HG03460 (cell line): Measurements from ENCODE around the gene ITGA11.
A peak's percentile ranks its signal among the peaks of the same experiment; 100 is the strongest.
"Not testable (repeated sequence)": the region's sequence is repeated elsewhere in the genome, so short reads cannot be mapped to it uniquely, and the experiment has no call there.

Experiments
- ATAC-seq: cut with Tn5 transposase; IDR thresholded peaks from one replicate; pipeline ENCODE4 v1.9.1; 2021; ENCODE audit not compliant: unreplicated experiment

The ITGA11 gene

DNA sequence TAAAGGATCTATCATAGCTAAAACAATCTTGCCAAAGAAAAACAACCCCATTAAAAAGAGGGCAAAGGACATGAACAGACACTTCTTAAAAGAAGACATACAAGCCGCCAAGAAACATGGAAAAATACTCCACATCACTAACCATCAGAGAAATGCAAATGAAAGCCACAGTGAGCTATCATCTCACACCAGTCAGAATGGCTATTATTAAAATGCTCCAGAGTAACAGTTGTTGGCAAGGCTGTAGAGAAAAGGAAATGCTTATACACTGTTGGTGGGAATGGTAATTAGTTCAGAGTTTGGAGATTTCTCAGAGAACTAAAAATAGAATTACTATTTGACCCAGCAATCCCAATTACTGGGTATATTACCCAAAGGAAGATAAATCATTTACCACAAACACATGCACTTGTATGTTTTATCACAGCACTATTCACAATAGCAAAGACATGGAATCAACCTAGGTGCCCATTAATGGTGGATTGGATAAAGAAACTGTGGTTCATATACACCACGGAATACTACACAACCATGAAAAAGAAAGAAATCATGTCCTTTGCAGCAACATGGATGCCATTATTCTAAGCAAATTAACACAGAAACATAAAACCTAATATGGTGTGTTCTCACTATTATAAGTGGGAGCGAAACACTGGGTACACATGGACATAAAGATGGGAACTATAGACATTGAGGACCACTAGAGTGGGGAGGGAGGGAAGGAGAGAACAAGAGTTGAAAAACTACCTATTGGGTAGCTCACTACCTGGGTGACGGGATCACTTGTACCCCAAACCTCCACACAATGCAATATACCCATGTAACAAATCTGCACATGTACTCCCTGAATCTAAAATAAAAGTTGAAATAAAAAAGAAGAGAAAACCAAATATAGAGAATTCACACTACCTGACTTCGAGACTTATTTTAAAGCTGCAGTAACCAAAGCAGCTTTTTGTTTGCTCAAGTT is 32.6 kb downstream of the ITGA11 start:
- ATAC-seq, result no peak

DNA sequence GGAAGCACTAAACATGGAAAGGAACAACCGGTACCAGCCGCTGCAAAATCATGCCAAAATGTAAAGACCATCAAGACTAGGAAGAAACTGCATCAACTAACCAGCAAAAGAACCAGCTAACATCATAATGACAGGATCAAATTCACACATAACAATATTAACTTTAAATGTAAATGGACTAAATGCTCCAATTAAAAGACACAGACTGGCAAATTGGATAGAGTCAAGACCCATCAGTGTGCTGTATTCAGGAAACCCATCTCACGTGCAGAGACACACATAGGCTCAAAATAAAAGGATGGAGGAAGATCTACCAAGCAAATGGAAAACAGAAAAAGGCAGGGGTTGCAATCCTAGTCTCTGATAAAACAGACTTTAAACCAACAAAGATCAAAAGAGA is 34.0 kb downstream of the ITGA11 start:
- not testable (repeated sequence) for ATAC-seq

DNA sequence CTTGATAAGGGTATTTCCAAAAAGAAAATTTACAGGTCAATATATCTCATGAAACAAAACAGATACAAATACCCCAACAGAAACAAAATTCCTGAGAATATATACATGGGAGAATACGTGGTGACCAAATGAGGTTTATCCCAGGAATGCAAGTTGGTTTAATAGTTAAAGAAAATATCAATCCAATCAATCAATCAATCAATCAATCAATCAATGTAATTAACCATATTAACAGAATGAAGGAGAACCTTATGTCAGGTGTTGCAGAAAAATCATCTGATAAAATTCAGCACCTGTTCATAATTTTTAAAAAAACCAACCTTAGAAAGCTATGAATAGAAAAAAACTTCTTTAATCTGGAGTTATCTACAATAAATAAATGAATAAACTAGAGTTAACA is 35.9 kb downstream of the ITGA11 start:
- no peak for ATAC-seq

DNA sequence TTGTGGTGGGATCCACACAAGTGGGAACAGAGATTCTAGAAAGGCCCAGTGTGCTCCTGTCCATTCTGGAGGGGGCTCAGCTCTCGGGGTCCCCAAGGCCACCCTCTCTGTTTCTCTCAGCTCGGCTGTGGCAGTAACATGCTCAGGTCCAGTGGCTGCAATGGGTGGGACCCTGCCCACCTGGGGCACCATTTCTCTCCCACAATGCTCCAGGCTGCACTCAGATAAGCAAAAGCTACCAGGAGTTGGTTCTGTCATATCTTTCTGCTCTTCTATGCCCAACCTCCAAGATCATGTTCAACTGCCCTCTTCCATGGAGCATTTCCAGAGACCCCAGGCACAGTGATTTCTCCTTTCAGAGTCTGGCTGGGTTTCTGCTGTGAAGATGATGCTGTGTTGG is 40.8 kb downstream of the ITGA11 start:
- ATAC-seq, result no peak

DNA sequence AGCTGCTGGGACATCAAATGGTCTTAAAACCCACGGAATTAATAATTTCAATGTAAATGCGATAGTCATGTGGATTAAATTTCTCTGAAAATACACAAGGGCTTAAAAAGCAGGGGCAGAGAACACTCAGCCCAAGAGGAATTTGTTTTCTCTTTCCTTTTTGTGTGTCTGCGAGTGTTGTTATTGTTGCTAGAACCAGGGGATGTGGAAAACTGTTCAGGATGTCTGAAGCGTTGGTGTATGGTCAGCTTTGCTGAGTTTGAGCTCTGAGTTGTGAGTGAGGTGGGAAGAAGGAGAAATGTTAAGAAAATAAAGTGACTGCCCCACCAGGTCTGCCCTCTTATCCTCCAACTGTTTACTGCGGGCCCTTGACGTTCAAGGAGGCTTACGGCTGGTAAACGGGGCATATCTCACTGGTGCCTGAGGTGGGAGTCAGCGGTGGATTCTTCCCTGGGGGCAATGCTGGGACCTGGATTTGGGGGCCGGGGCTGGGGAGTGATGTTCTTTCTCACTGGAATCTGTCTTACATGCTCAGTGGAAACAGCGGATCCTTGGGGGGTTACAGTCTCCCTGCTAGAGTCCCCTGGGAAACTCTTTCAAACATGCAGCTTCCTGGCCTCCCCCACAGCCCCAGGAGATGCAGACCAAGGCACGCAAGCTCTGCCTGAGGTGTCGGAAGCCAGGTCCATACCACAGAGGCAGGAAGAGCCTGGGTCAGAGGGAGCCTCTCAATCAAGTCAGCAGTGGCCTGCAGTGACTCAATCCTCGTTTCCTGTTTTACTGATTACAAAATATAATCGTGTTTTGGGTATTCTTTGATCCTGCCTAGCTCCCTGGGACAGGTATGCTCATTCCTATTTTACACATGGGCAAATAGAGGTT is 41.8 kb downstream of the ITGA11 start:
- ATAC-seq, result peak; percentile 88

DNA sequence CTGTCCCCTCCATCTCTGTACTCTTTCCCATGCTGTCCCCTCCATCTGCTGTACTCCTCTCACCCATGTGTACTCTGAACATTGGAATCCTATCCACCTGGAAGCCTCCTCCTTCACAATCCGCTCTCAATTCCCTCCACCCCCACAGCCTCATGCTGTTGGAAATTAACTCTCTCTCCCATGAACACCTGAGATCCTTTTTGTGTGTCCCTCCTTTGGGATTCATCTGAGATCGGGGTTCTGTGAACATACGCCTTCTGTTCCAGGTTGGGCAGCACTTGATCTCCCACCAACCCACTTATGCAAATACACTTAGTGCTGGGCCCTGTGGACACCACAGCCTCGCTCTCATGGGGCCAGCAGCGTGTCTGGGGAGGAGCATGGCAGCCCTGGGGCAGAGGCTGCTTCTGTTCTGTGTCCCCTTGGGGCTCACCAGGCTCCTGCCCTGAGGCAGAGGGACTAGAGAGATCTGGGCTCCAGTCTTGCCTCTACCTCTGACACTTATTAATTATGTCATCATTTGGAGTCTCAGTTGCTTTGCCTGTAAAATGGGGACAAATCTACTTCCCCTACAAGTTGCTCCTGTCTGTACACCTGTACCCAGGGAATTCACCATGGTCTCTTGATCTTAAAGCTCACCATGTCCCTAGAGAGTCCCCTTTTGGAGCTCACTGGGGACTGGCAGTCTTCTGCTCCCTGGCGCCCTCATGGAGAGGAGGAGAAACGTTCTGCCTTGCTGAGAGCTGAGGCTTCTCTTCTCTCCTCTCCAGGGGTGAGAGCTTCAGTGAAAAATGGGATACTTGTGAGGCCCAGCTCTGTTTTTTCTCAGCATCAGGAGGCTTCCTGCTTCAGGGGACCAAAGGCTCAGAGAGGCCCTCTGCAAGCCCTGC is 42.7 kb downstream of the ITGA11 start:
- ATAC-seq, result no peak

DNA sequence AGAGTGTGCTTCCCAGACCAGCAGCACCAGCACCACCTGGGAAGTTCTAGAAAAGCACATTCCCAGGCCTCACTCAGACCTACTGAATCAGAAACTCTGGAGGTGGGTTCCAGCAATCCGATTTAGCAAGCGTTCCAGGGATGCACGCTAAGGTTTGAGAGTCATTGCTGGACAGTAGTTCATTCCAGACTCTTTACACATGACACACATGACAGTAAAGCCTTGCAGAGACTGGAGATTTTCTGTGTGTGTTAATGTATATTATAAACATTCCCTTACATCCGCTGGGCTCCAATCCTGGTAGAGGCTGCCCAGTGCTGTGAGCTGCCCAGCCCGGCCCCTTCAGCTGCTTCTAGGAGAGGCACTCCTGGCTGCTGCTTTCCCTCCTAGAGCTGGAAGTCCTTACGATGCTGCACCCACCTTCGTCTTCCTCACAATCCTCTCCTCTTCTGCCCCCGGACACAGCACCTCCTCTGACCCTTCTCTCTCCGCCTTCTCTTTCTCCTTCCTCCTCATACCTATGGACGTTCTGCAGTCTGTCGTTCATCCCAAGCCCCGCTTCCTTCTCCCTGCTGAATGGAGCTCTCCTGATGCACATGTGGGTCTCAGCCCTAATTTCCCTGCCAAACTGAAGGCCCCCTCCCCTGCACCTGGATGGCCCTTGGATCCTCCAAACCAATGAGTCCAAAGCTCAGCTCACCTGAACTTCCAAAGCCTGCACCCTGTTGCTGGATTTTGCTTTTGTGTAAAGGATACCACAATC is 44.4 kb downstream of the ITGA11 start:
- no peak for ATAC-seq

DNA sequence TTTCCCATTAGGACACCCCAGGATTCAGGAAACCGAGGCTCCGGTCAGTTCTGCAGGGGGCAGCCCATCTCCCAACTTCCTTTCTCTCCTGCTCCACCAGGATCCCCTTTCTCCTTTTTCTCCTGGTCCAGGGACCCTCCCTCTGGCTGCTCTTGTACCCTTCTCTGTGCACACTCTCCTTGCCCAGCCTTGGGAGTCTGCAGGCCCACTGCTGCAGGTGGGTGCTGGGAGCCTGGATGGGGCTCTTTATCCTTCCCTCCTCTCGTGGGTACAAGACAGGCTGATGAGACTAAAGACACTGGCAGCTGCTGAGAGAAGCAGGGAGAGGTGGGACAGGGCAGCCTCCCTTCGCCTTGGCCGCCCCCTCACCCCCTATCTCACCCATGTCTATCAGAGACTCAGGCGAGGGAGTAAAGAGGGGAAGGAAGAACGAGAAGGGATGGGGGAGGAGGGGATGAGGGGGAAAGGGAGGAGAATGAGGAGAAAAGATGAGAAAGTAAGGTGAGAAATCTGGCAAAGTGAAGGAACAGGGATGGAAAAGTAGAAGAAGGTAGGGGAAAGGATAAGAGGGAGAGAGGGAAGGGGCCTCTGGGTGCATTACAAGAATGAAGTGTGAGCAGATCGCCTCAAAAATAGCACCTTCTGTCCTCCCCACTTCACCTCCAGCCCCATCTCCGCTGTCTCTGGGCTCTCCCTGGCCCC is 45.2 kb downstream of the ITGA11 start:
- ATAC-seq, result no peak

DNA sequence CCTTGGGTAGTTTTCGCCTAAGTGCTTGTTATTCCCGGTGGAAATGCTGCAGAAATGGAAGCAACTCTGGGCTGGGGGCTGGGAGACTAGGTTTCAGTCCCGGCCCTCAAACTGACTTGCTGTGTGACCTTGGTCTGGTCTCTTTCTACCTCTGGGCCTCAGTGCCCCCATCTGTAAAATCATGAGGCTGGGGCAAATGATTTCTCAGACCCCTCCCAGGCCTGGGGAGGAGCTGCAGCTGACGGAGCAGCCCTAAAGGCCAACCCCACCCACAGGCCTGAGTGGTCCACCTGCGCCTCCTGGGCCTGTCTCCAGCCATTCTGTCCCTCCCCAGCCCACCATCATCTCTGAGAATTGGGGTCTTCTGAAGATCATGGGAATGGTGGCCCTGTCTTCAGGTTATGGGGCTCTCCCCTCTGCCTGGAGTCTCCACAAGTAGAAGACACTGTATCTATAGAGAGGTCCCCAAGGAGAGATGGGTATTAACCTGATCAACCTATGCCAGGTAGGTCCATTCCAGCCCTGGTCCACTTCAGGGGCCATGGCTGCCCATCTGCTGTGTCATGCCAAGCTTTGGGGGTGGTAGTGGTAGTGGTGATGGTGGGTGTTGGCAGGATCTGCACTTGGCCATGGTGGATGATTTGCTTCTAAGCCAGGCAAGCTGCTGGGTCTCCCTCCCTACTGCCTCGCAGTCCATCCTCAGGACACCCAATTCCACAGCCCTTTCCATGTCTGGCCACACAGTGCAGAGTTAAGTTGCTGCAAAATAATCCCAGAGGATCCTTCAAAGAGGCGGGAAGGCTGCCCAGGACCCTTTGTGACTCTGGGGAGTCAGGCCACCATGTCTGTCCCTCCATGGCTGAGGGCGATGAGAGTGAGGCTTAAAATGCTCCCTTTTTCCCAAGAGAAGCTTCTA is 46.0 kb downstream of the ITGA11 start:
- no peak for ATAC-seq

DNA sequence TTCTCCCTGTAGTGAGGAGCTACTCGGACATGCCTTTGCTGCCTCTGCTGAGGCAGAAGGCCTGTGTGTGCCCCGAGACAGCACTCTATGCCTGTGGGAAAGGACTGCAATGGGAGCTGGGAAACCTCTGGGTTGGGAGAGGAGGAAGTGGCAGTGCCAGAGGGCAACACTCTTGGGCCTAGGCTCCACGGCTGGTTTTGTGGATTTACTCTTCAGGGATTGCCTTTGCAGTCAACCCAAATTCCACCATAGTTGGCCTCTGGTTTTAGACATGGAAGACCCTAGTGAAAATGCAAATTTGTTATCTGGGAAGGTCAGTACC is 46.8 kb downstream of the ITGA11 start:
- no peak for ATAC-seq

DNA sequence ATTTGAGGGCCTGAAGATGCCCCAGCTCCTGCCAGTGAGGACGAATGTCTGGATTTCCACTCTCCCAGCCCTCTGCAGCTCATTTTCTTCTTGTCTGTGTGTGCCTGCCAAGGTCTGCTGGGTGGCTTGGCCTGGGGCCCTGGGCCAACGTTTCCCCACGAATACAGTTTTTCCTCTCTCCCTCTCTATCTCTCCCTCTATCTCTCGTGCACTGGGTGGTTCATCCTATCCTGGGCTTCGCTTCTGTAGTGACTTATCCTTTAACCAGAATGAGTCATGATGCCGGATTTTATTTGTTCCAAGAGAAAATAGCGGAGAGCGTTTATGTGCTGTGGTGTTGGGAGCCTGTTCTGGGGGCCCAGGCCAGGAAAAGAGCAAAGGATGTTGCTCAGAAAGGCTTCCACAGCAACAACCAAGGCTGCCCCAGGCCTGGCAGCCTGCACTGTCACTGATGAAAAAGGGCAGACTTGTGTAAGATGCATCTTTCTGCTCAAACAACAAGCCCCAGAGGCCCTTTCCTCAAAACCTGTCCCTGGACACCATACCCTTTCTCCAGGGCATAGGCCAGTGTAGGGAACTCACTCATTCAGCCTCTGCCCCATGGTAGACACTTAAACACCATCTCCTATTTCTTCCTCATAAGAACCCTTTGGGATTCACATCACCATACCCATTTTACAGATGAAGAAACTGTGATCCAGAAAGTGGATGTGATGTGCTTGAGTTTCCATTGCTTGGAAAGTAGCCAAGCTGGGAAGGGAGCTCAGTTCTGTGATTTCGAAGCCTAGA is 47.3 kb downstream of the ITGA11 start:
- no peak for ATAC-seq

DNA sequence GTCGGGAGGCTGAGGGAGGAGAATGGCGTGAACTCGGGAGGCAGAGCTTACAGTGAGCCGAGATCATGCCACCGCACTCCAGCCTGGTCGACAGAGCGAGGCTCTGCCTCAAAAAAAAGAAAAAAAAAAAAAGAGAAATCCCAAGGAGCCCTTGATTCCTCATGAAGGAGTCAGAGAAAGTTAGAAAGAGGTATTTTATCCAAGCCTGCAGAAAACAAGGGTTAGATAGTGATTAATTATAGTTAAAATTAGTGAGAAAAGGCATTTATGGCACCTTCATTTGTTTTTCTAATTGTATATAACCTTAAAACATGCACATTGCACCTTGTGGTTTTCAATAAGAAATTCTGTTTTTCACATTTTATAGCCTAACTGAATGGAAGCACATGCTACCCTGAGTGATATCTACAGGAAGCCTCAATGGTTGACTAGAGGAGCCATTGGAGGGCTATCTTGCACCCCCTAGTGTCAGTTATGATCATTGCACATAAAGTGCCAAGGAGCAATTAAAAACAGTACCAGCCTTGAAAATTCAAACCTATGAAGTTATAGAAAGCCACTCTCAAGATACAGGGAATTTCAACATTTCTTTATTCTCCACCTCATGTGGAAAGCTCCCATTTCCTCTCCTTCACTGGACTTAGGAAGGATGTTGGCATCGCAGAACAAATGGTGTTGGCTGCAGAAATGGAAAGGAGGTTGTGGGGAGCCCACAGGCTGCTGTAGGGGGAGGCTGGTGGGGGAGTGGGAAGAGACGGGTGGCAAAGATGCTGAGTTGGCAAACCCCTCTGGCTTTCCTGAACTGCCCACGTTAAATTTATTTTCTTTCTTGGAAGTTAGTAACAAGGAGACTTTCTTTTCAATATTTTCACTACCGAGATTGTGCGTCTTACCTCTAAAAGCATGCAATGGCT is 48.5 kb downstream of the ITGA11 start:
- ATAC-seq, result no peak

DNA sequence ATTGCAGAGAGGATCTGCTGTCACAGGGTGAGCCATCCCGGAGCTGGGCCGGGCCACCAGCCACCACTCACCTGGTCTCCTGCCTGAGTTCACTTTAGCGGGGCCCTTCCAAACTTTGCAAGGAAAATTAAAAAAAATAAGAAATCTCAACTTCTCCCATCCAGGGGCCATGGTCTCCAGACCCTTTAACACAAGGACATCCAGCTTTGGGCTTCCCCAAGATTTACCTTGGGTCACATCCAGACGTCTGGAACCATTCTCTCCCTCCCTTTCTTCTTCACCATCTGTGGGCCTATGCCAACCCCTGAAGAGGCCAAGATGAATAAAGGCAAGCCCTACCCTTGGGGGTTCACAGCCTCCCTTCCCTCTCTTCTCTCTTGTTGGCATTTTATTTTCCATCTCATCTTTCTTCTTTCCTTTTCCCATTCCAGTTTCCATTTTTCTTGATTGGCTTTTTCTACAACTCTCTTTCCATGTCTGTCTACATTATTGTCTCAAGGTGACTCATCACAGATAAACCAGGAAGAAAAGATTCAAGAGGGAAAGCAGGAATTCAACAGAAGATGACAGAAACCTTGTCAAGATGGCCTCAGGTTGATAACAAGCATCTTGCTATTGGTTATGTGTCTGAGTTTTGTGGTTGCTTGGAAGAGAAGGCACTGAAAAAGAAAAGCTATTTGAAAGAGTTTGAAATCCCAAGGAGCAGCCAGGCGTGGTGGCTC is 49.5 kb downstream of the ITGA11 start:
- no peak for ATAC-seq

DNA sequence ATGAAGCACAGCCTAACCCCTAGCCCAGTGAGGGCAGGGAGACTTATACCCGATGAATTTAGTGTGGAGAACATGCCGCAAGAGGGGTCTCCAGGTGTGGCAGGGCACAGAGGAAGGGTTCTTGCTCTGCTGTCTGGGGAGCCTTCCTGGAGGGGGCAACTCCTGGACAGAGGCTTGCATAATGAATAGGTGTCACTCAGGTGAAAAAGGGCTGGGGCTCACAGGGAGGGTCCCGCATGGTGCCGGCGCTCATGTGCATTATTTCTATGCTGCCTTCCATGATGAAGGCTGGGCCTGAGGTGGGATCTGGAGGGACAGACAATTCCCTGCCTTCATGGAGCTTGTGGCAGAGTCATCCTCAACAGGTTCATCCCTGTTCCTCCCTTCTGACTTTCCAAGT is 51.5 kb downstream of the ITGA11 start:
- ATAC-seq, result no peak

DNA sequence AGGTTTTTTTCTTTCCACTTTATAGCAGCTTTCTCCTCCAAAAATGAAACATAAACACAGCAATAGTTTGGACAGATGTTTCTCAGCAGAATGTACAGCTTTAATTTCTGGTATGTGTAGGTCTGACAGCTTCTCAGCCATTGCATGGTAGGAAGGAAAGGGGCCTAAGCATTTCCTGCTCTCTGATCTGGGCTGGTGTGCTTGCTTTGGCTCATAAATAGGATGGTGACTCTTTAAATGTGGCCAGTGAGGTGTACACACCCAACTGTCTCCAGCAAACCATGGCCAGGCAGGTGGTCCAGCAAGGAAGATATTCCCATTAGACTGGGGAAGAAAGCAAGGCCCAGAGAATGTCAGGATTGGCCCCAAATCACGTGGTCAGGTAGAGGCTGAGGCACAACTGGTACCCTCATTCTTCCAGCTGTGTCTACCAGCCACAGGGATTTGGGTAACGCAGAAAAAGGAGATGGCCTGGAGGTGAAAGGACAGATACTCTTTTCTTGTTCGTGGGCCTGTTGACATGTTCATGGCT is 52.1 kb downstream of the ITGA11 start:
- no peak for ATAC-seq
